NCI-H1092 (cell line): ENCODE results near the gene SLC4A5.
"Not testable (repeated sequence)": the region's sequence is repeated elsewhere in the genome, so short reads cannot be mapped to it uniquely, and the experiment has no call there.

Source experiments
- DNase-seq: peaks from one replicate; lab custom pipeline; 2025; lab: John Stamatoyannopoulos, UW

SLC4A5 gene

DNA sequence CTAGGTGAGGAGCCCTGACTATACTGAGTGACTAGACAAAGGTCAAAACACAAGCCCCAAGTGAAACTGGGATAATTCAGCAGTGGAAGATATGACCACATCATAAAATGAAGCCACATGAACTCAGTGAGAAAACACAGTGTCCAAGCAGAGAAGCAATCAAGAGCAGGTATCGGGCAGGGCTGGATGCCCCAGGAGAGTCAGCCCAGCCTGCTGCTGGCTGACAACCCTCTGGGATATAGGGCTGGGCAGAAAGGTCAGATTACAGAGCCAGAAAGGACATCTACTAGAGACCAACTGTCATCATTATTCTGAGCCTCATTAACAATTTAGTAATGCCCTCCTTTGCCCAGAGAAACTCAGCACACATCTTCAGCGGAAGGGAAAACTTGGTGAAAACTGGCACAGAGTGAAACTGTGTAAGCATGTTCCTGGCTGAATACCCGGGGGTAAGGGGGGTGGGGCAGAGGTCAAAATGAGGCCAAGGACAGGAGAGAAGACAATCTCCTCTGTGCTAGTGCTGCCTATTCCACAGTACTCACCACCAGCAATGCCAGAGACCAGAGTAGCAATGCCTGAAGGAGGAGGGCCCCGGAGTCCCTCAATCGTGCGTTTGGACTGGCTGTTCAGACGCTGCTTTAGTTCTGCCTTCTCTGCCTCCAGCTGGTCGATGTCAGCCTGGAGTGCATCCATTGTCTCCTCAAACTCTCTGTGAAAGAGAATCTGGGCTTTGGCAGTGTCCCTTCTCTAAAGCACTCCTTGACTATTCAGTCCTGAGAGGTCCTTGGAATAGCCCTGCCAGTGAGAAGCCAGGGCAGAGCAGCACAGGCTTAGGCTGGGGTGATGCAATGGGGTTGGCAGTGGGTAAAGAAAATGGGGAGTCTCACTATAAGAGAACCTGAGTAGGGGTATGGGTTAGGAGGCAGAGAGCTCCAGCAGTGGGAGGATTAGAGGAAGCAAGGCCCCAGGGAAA lies 21.6 kb upstream of the SLC4A5 start:
- DNase-seq: no peak

DNA sequence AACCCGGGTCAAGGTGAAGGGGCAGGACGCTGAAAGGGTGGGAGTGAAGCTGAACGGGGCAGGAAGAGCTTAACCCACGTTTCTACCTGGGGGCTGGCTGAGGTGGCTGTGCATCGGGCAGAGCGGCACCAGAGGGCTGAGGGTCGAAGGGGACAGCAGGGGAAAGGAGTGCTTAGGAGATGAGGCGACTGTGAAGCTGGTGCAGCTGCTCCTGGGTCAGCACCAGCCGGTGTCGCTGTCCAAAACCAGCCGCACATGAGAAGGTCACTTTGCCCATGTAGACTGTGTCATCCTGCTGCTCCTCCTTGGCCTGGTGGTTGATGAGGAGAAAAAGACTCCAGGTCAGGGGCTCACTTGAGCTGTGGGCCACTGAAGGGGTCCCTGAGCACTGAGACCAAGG lies 18.1 kb upstream of the SLC4A5 start:
- DNase-seq: no peak

DNA sequence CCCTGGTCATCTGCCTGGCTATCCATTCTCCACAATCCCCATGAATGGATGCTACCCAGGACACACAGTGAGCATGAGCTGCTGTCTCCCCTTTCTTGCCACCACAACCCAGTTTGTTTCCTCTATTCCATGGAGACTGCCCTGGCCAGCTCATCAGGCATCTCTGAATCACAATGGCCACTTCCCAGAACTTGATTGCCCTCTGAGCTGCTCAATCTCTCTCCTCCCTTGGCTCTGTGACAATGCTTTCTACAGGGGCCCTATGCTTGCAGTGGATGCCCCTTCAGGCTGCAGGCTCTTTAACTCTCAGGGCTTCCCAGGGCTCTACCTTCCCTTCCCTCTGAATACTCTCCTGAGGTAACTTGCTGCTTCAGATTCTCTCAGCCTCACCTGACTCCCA lies 14.4 kb upstream of the SLC4A5 start:
- no peak for DNase-seq

DNA sequence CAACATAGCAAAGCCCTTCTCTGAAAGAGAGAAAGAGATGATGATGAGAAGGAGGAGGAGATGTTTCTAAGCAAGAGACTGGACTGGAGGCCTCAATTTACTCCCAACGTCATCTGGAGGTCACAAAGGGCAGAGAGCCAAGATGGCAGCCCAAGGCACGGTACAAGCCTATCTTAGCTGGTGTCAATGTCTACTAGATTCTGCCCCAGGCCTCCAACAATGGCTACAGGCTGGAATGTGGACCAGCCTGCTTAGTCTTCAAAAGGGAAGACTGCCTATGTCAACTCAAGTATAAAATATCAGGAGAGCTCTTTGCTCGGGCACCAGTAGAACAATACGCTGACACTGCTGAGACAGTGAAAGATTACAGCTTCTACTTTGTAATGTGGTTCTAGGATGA lies 6.7 kb upstream of the SLC4A5 start:
- DNase-seq: no peak

DNA sequence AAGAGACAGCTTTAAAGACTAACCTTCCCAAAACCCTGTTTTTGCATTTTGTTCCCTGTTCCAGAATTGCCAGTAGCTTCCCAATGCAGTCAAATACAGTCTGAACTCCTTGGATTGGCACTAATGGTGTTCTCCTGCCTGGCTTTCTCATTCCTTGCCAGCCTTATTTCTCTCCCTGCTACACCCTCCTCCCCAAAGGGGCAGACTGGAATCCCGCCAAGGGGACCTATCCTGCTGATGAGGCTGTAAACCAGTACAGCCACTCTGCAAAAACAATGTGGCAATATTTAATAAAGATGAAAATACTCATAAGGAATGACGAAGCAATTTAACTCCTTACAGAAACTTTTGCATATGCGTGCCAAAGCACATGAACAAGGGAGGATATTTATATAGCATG lies 4.5 kb upstream of the SLC4A5 start:
- no peak for DNase-seq

DNA sequence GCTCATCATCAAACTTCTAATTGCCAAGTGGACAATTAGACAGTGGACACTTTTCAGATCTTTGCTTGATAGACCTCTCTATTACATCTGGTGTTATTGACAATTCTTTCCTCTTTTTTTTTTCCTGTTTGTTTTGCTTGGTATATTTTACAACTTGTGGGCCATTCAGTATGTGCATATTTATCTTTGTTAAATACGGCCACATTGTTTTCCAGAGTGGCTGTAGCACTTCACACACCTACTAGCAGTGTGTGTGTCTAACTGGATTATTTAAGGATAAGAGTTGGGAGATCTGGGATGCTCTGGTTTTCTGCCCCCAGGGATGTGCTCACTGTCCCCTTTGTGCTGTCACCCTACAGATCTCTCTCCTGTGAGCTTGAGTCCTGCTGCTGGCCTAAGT lies 4.1 kb upstream of the SLC4A5 start:
- no peak for DNase-seq

DNA sequence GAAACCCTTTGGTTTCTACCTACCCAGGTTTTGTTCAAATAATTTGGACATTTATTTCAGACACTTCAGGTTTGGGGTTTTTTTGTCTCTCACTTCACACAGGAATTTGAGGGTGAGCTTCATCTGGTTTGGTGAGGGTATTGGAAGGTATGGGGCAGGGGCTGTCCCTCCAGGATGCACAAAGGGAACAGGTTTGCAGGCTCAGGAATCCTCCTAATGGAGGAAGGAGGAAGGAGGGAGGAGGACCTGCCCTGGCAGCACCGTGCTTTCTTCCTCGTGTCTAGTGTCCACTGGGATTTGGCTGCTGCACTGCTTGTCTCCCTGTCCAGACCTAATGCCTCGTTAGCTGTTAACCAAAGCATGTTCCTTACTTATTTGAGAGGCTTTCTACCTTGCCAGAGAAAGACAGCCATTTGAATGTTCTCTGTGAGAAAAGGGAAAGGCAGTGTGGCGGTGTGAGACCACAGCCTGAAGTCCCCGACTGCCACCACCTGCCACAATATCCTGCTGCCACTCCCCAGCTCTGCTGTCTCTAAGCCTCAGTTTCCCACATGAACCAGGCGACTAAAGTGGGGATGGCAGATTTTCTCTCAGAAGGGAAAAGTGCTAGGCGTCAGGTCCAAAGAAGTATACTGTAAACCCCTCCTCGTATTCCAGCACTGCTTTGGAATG lies 2.2 kb upstream of the SLC4A5 start:
- DNase-seq: no peak

DNA sequence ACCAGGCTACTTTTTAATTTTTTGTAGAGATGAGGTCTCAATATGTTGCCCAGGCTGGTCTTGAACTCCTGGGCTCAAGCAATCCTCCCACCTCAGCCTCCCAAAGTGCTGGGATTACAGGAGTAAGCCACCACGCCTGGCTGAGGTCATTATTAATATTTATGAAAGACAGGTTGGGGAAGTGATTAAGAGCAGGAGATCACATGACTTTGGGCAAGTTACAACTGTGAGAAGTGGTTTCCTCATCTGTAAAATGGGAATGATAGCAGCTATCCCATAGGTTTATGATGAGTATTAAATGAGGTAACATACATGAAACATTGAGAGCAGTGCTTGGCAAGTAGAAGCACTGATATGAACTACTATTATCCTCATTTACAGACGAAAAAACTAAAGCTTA lies 7.0 kb downstream of the SLC4A5 start:
- DNase-seq: not testable (repeated sequence)

DNA sequence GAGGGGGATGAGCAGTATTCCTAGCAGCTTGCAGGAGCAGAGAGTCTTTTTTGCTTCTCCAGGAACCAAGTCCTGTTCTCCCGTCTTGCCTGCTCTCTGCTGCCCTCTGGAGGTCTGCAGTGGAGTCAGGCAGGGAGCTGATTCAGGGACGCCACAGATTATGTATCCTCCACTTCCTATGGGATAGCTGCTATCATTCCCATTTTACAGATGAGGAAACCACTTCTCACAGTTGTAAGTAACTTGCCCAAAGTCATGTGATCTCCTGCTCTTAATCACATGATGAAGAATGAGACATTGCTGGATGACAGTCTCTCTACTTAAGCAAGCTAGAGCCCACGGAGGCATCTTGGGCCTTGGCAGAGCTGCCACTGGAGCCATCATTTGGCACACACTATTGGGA lies 8.3 kb downstream of the SLC4A5 start:
- peak; percentile 16 for DNase-seq

DNA sequence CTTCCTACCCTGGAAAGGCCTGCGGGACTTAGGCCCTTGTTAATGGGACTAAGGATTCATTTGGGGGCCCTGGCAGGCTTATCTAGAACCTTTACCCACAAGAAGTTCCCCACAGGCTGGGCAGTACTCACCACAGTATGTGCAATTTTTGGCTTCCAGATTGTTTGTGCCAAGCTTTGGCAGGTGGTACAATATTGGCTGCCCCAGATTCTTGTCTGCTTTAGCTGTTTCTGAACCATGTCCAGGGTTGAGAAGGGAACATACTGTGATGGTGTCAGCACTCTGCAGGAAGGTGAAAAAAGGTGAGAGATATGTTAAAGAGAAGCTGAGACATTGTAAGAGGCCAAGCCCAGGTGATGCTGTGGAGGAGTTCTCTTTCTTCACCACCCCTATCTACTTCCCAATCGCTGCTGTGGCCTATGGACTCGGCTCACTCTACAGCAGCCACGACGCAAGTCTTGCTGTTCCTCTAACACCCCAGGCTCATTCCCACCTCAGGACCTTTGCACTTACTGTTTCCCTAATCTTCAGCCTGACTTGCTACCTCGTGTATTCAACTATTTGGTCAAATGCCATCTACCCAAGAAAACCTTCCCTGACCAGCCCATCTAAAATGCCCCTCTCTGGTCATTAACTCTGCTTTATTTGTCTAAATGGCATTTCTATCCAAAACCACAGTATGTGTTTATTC lies 9.2 kb downstream of the SLC4A5 start:
- no peak for DNase-seq

DNA sequence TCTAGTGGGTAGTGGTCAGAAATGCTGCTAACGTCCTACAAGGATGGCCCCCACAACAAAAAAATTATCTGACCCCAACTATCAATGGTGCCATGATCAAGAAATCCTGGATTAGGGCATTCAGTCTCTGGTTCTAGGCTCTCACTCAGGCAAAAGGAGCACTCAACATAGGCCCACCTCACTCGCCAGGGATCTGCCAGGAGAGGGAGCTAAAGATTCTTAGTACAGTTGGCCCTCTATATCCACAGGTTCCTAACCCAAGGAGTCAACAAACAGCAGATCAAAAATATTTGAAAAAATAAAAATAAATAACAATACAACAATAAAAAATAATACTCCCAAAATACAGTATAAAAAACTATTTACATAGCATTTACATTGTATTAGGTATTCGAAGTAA lies 10.0 kb downstream of the SLC4A5 start:
- no peak for DNase-seq

DNA sequence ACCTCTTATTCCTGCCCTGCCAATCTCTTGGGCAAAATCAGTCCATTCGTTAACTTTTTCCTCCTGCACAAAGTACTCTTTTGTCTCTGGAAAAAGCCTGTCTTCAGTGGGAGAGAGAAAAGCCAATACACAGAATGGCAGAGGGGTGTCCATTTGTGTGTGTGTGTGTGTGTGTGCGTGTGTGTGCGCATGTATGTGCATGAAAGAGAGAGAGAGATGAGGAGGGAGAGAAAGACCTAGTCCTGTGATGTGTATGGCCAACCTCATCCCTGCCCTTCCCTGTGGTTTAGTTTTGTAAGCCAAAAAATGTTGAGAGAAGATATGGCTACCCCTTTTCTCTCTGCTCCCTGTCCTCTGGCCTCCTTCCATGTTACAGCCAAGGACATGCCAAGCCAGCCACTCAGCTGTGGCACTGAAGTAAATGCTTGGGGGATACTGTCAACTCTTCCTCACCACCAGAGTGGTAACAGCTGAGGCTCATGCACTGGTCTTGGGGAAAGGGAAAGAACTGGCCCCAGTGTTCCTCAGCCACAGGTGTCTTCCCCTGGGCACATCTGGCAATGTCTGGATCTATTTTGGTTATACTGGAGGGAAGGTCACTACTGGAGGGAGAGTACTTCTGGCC lies 10.6 kb downstream of the SLC4A5 start:
- DNase-seq: no peak

DNA sequence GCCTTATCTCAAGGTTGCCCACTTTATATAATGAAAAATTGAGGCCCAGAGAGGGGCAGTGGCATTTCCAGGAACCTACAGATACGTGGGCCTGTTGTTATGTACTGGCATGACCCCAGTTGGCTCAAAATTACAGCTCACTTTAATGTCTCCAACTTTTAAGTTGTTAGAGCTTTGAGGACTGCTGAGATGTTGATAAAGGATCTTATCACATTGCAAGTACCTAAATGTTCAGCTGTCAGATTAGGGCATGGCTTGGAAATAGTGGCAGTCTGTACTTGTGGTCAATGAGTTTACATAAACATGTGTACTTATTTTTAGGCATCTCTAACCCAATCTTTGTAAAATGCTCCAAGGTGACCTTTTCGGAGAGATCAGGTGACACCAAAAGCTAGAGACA lies 14.6 kb downstream of the SLC4A5 start:
- no peak for DNase-seq

DNA sequence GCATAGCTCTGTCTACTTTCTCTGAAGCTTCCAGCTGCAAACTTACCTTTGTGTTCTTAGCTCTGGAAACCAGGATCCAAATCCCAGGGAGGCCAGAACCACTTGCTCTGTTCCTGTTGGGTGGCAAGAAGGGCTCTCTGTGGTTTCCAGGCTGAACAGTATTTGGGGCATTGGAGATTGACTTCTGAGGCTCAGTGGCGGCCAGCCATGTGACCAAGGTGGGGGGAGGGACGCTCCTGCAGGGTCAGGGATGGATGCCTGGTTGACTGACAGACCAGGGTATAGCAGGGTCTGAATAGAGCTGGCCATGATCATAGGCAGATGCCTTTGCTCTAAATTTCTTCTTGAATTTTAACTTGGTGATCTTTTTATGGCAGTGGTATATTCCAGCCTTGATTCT lies 15.1 kb downstream of the SLC4A5 start:
- no peak for DNase-seq

DNA sequence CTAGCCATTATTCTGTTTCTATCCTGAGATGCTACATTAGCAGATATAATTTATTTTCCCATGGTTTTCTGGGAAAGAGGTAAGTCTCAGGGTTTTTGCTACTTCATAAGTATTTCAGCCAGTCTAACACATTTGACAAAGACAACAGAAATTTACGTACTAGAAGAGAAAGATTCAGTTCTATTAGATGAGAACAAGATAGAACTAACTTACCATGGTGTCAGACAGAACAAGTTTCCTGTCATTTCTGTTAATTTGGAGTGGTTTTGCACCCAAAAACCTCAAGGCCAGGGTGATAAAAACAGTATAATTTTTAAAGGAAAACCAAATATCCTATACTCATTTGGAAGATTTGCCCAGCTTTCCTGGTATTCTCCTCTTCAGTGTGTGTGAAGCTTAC lies 15.6 kb downstream of the SLC4A5 start:
- DNase-seq: no peak

DNA sequence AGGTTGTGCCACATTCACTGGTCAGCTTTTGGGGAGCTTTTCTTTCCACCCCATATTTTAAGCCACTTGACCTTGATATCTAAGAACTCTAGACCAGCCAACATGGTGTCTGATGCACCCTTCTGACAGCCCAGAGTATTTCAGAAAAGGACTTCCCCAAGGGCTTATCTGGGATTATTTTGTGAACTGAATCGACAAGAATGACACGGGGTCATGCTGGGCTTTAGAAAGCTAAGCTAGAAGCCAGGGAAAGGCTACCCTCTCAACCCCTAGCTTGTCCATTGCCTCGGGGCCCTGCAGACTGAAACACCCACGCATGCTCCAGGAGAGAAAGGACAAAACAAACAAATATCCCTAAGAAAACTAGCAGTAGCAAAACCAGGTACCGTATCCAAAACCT lies 16.0 kb downstream of the SLC4A5 start:
- DNase-seq: no peak

DNA sequence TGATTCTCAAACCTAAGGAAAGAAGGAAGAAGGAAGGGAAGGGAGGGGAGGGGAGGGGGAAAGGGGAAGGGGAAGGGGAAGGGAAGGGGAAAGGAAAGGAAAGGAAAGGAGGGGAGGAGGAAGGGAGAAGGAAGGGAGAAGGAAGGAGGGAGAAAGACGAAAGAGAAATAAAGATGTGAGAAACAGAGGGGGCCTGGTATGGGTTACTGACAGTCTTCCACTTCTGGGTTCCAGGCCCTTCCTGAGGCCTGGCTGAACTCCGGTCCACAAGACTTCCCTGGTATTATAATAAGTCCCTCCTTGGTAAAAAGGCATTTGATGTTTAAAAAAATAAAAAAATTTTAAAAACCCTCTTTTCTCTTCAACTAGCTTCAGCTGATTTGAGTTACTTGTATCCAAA lies 17.4 kb downstream of the SLC4A5 start:
- DNase-seq: no peak

DNA sequence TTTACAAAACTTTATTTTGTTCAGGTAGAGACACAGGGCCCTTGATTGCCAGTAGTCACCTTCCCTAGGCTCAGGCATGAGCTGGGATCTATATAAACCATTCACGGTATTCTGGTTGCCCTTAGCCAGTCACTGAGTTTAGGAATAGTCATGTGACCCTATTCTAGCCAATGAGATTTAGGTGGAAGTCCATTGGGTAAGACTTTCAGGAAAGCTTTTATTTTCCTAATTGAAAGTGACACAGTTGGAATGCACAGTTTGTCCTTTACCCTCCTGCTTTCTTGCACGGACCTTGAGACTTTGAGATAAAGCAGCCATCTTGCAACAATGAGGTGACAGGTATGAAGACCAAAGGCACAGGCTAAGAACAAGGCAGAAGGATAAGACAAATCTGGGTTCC lies 21.5 kb downstream of the SLC4A5 start:
- DNase-seq: no peak

DNA sequence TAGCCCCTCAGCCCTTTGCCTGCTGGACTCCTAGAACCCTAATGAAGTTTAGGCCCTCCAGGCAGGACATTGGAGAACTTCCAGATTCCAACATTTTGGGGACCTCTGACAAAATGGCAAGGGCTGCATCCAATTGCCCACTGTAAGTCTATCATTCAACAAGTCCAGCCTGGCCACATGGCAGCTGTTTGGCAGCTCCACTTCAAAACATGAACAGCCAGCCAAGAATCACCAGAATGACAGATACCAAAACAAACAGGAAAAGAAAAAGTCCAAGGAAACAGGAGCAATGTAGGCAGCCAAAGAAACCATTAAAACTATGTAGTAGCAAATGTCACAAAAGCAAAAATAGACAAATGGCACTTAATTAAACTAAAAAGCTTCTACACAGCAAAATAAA lies 25.5 kb downstream of the SLC4A5 start:
- no peak for DNase-seq

DNA sequence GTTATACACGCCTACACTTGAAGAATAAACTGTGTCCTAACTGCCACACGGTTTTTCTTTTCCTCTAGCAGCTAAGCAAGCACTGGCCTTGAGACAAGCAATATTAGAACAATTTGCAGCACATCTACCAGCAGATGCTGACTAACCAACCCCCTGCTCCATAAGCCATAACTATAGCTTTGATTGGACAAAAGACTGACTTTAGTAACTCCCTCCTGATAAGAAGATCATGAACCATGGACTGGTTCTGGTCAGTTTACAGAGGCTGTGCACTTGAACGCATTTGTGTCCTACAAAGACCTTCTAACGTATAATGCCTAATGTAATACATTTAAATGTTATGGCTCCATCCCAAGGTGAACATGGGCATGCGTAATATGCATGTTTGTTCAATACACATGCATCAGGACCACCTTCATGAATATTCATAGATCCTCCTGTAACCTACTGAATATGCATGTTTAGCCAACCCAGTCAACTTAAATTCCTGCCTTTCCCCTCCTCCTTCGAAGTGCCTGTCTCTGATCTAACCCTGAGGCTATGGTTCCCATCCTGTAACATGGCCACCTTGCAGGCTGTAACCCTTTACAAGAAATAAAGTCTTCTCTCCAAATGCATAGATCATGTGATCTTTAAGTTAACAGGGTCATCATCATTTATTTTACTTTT lies 26.5 kb downstream of the SLC4A5 start:
- no peak for DNase-seq

DNA sequence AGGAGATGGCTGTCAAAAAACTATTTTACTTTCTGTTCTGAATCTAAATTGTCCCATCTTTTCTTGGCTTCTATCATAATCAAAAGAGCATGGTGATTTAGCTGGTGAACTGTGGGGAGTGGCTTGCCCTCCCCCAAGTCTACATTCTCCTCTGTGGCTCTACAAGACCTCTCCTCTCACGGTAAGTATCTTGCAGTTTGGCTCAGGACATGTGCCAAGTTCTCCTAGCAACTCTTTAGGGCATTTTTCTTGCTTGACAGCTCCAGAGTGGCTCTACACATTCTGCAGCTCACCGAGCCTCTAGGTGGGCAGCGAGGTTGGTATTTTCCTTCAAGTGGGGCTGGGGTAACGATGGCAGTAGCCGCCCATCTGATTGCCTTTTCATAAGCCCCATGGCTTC lies 29.1 kb downstream of the SLC4A5 start:
- no peak for DNase-seq

DNA sequence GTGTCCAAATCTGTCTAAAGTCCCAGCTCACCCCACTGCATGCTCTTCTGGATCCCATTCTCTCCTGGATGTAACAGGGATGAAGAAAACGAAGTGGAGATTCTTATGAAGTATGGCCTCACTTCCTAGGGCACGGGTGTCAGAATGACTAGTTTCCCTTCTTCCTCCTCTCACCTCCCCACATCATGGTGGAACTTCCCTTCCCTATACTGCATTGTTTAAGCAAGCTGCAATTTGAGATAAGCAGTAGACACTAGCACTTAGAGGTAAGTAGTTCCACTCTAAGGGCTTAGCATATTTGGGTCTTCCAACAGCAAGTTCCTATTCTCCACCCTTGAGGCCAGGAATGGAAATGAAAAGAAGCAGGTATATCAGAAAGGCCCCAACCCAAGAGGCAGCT lies 29.7 kb downstream of the SLC4A5 start:
- no peak for DNase-seq
